ENCODE measurements around the gene EEF1AKMT2. TPM values are rescaled to one million over a fixed set of nuclear protein-coding genes. Genes with fewer than 3 reads are reported as not detected.

Gene EEF1AKMT2
- total RNA-seq, 6 experiments from 2014 or later = 5.3 to 7.9 (median 7.4) TPM

DNA sequence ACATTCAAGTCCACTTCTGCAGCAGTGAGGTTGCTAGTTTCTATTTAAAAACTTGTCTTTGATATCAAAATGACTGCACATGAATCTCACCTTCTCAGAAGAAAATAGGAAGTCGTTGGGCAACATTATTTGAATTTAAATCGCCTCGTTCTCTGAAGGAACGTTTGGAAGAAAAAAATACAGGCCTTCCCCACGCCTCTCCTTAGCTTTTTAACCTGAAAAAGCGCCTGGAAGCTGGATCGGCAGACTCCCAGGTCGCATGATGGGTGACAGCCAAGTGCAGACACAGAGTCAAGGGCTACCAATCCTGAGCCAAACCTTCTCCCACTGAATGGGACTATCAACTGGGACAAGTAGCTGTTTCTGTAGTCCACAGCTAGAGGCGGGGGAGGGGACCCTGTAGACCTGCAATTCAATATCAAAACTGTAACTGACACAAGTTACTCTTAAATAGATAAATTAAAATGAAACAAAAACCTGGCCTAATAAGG is 49.7 kb downstream of the EEF1AKMT2 start:
- DNase-seq (no peak), ATAC-seq (no peak)
- Histone ChIP-seq H3K4me3 (peak overlapping the region; percentile 54 to 64 (median 56)), H3K9me3 (no peaks in the 10 kb centered on the region), H3K27ac (peak overlapping the region; percentile 8 to 53 (median 46)), H3K4me1 (peaks cover 0 to 53% (median 29%) of the 10 kb centered on the region in 4 donors), H3K27me3 (no peaks in the 10 kb centered on the region), H3K36me3 (no peaks in the 10 kb centered on the region)
- WGBS (ENCODE audit: insufficient coverage, low coverage, low lambda C conversion rate, missing lambda C conversion rate) = 43% methylated on average over 9 of the region's 9 CpGs
- intact Hi-C loops (cut with DNase I) = loop anchor here (5.0 to 10.0 kb wide), 2 partner anchors 197 to 210 kb away; no protein-coding TSS in a partner anchor
- no peak for TF ChIP-seq POLR2A (IDR thresholded peaks at IDR 0.05)
- TF ChIP-seq, protein P1, sequence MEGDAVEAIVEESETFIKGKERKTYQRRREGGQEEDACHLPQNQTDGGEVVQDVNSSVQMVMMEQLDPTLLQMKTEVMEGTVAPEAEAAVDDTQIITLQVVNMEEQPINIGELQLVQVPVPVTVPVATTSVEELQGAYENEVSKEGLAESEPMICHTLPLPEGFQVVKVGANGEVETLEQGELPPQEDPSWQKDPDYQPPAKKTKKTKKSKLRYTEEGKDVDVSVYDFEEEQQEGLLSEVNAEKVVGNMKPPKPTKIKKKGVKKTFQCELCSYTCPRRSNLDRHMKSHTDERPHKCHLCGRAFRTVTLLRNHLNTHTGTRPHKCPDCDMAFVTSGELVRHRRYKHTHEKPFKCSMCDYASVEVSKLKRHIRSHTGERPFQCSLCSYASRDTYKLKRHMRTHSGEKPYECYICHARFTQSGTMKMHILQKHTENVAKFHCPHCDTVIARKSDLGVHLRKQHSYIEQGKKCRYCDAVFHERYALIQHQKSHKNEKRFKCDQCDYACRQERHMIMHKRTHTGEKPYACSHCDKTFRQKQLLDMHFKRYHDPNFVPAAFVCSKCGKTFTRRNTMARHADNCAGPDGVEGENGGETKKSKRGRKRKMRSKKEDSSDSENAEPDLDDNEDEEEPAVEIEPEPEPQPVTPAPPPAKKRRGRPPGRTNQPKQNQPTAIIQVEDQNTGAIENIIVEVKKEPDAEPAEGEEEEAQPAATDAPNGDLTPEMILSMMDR (IDR thresholded peaks at IDR 0.05) = no peak

DNA sequence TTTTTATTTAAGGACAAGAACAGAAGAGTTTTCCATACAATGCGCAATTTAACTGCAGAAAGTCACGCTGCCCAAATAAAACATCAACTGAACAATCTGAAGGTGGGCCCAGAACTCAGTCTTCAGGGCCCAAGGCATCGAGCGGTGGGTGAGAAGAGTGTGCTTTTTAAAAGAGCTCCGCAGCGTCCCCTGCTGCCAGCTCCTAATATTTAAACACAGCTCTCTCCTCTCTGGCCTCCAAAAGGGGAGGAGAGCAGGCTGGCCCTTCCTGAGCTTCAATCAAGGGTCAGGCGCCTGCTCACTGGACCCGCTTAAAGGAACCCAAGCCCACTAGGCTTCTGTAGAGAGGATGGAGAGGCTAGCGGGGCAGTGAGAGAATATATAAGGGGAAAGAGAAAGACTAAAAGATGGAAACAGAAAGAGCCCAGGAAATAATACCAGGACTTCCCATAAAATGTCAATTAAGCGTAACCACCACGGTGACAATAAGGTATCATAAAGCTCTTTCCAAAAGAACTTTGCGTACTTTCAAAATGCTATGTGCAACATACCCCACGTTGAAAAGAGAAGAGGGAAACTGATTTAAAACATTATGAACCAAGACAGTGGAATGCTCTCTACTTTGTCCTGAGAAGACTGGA is 50.3 kb downstream of the EEF1AKMT2 start:
- no peaks in the 10 kb centered on the region for H3K9me3 ChIP-seq
- DNase-seq (peak; percentile 81), ATAC-seq (peak; percentile 55 to 69 (median 62))
- H3K27ac ChIP-seq = peak overlapping the region; percentile 30 to 53 (median 46)
- peak overlapping the region in 1 of 3 donors; percentile 12 for H3K4me3 ChIP-seq
- WGBS (ENCODE audit: insufficient coverage, low coverage, low lambda C conversion rate, missing lambda C conversion rate) = 21% methylated on average over 13 of the region's 13 CpGs
- H3K36me3 ChIP-seq = no peaks in the 10 kb centered on the region
- TF ChIP-seq, protein P1 (IDR thresholded peaks at IDR 0.05) = peak; percentile 78 to 88 (median 82)
- no peak for TF ChIP-seq POLR2A (IDR thresholded peaks at IDR 0.05)
- intact Hi-C loops (cut with DNase I) = loop anchor here (5.0 to 10.0 kb wide), 2 partner anchors 197 to 209 kb away; no protein-coding TSS in a partner anchor
- H3K4me1 ChIP-seq = peaks cover 0 to 59% (median 33%) of the 10 kb centered on the region in 4 donors
- no peaks in the 10 kb centered on the region for H3K27me3 ChIP-seq

DNA sequence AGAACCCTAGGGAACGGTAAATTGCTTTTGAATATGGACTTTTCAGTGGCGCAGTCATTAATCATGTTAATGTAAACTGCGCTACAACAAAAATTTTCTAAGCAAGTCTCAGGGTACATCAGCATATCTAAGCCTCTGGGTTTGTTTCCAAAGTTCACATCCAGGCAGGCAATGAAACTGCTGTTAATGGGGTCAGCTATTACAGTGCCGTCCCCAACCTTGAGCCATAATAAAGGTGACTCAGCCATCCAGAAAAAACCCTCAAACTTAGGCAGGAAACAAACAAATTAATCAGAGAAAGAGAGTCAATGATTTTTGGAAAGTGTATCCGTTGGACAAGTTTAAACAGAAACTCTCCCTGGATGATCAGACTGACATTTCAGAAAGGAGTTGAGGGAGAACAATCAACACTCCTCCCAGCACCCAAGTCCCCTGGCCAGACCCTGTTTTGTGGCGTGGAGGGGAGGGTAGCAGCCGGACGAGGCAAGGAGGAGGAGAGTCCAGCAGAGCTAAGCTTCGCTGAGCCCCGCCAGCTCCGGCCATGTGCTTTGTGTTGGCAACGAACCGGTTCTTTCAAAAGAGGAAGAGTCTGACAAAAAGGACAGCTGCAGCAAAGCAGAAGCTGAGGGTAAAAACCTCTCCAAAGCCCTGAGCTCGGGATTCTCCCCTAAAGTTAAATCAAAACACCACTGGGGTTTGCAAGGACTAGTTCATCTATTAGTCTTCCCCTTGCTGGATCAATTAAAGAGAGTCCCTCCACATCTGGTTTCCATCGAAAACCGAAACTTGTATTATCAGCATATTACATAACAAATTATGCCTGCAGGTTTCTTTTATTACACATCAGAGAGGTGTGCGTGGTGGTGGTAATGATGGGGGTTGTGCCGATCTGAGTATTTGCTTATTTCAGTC is 51.1 kb downstream of the EEF1AKMT2 start:
- H3K4me3 ChIP-seq = peak overlapping the region in 2 of 3 donors; percentile 9 to 12
- no peaks in the 10 kb centered on the region for H3K27me3 ChIP-seq
- DNase-seq (peak; percentile 71 to 79 (median 74)), ATAC-seq (peak; percentile 17 to 31 (median 23))
- H3K36me3 ChIP-seq = no peaks in the 10 kb centered on the region
- H3K27ac ChIP-seq = peak overlapping the region; percentile 30 to 53 (median 46)
- WGBS (ENCODE audit: insufficient coverage, low coverage, low lambda C conversion rate, missing lambda C conversion rate) = 5% methylated on average over 18 of the region's 18 CpGs
- intact Hi-C loops (cut with DNase I) = loop anchor here (5.0 to 10.0 kb wide), 2 partner anchors 196 to 208 kb away; no protein-coding TSS in a partner anchor
- no peak for TF ChIP-seq POLR2A (IDR thresholded peaks at IDR 0.05)
- H3K4me1 ChIP-seq = peaks cover 0 to 67% (median 38%) of the 10 kb centered on the region in 4 donors
- H3K9me3 ChIP-seq = no peaks in the 10 kb centered on the region

DNA sequence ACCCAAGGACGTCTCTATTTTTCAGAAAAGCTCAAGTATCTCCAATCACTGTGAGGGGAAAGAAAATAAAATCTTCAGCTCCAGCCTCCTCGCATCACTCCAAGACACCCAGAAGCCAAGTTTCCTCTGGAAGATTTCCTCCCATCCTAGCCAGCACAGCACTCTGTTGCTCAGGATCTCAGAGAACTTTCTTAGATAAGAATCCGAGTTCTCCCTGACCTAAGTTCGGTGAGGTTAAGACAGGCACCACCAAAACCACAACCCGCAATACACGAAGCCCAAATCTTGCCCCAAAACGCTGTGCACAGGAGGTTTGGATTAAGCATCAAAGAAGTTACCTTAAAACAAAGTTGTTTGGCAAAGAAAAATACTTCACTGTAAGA is 51.7 kb downstream of the EEF1AKMT2 start:
- Histone ChIP-seq H3K27ac (peak overlapping the region in 2 of 3 donors; percentile 46 to 53), H3K9me3 (no peaks in the 10 kb centered on the region), H3K4me3 (peak overlapping the region in 1 of 3 donors; percentile 12), H3K4me1 (peaks cover 0 to 67% (median 33%) of the 10 kb centered on the region in 4 donors), H3K36me3 (no peaks in the 10 kb centered on the region), H3K27me3 (no peaks in the 10 kb centered on the region)
- intact Hi-C loops (cut with DNase I) = loop anchor here (5.0 to 10.0 kb wide), 3 partner anchors 115 to 208 kb away; no protein-coding TSS in a partner anchor
- ATAC-seq (no peak), DNase-seq (no peak)
- TF ChIP-seq, protein P1 (IDR thresholded peaks at IDR 0.05) = no peak
- TF ChIP-seq POLR2A (IDR thresholded peaks at IDR 0.05) = no peak
- WGBS (ENCODE audit: insufficient coverage, low coverage, low lambda C conversion rate, missing lambda C conversion rate) = 34% methylated on average over 7 of the region's 7 CpGs

Data from right lobe of liver (tissue), 6 donors.